GM12892 (cell line): ENCODE measurements around the gene CHSY1.

ENCODE experiments used
- POLR2A ChIP-seq: IDR thresholded peaks from 2 replicates; pipeline ENCODE4 v1.6.1; 2011; ENCODE audit warnings: low read depth, low read length, control low read depth
- TAF1 ChIP-seq: IDR thresholded peaks from 2 replicates; pipeline ENCODE4 v1.6.1; 2011; ENCODE audit warnings: low read depth, mild to moderate bottlenecking, control low read depth, low read length, borderline replicate concordance

DNA sequence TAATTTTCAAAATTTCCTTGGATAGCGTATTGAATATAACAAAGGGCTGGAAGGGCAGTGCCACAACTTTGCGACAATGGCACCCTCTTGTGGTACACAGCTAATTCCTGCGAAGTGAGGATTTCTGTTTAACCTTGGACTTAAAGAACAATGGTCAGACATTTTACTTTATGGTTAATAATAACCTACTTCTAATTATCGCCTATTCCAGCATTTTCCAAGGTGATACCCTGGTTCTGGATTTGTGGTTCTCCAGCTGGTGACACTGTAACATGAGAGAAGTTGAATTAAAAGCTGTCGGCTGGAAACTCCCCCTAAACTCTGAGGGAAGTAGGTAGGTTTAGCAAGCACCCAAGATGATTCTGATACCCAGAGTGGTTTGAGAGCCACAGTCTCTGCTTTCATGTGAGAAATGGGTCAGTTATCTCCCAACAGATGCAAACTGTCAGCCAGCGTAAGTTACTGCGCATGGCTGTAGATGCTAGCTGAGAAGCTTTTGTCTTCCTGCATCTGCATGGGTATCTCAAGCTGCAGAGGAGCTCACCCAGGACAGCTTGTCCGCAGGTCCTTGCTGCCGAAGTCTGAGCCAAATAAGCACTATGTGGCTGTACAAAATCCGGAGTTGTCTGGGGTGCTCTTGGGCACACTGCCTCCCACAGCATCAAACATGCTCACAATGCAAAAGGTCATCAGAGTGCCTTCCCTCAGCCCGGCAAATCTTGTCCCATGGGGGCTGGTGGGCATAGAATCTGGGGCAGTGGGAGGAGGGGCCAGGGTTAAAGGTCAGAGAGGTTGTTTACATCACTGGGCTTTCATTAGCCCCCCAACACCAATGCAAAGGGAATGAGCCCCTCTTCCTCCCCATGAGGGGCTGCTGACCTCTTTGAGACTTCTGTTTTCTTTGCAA is 6.6 kb upstream of the CHSY1 start:
- TF ChIP-seq POLR2A: no peak
- no peak for TF ChIP-seq TAF1
